Liver (tissue), 9 donors: ENCODE data around the gene TOP2A. TPM values are rescaled to one million over a fixed set of nuclear protein-coding genes. Genes with fewer than 3 reads are reported as not detected.

Experiments used
- DNase-seq: peaks from one replicate; pipeline ENCODE4 v3.0.0-alpha.2; 2017; ENCODE audit warnings: low spot score
- H3K27ac ChIP-seq, 2 donors: one replicate each; pipeline ENCODE4 v1.7.0; 2013; ENCODE audit warnings: inconsistent platforms in 2 of 2, low read length in 2 of 2, control low read depth in 1 of 2, low read depth in 1 of 2, mild to moderate bottlenecking in 1 of 2
- H3K27me3 ChIP-seq, 4 donors: one replicate each; pipeline versions ENCODE4 v1.6.1 to v1.7.0; 2013; ENCODE audit warnings: low read length in 3 of 4, inconsistent platforms in 1 of 4, mild to moderate bottlenecking in 1 of 4, moderate library complexity in 1 of 4; ENCODE audit not compliant: control insufficient read depth in 4 of 4, insufficient read depth in 4 of 4
- H3K36me3 ChIP-seq, 4 donors: one replicate each; pipeline versions ENCODE4 v1.6.1 to v1.7.0; 2013; ENCODE audit warnings: low read length in 3 of 4, mild to moderate bottlenecking in 3 of 4, low read depth in 1 of 4, moderate library complexity in 1 of 4; ENCODE audit not compliant: control insufficient read depth in 4 of 4, insufficient read depth in 3 of 4
- H3K4me1 ChIP-seq, 4 donors: one replicate each; pipeline versions ENCODE4 v1.6.1 to v1.7.0; 2013; ENCODE audit warnings: low read length in 3 of 4, mild to moderate bottlenecking in 3 of 4, moderate library complexity in 1 of 4; ENCODE audit not compliant: control insufficient read depth in 4 of 4, insufficient read depth in 4 of 4
- H3K4me3 ChIP-seq, 3 donors: one replicate each; pipeline versions ENCODE4 v1.6.1 to v1.7.0; 2013; ENCODE audit warnings: low read length in 3 of 3, control low read depth in 1 of 3, low read depth in 1 of 3, mild to moderate bottlenecking in 1 of 3
- H3K9ac ChIP-seq, 2 donors: one replicate each; pipeline ENCODE4 v1.7.0; 2013; ENCODE audit warnings: low read length in 2 of 2, mild to moderate bottlenecking in 2 of 2, moderate library complexity in 2 of 2, control low read depth in 1 of 2, low read depth in 1 of 2
- H3K9me3 ChIP-seq, 4 donors: one replicate each; pipeline versions ENCODE4 v1.6.1 to v1.7.0; 2013; ENCODE audit warnings: low read length in 3 of 4; ENCODE audit not compliant: control insufficient read depth in 4 of 4
- CTCF ChIP-seq: fragments of 150-350 bp; IDR thresholded peaks from 2 replicates; pipeline ENCODE4 v1.5.1; 2017; ENCODE audit warnings: improper control_type of control experiment, low read depth, low read length; ENCODE audit not compliant: missing input control
- EGR1 ChIP-seq, 2 donors: IDR thresholded peaks; 2 replicates each; pipeline ENCODE4 v1.6.1; 2016 to 2018; ENCODE audit warnings: antibody characterized with exemption in 2 of 2, low read depth in 2 of 2
- FOXA1 ChIP-seq: IDR thresholded peaks from 2 replicates; pipeline ENCODE4 v1.6.1; 2016; ENCODE audit warnings: antibody characterized with exemption
- FOXA2 ChIP-seq: IDR thresholded peaks from 2 replicates; pipeline ENCODE4 v1.6.1; 2016; ENCODE audit warnings: antibody characterized with exemption
- GABPA ChIP-seq, 2 donors: IDR thresholded peaks in 1 of 2; conservative IDR thresholded peaks in 1 of 2; 2 replicates each; pipeline ENCODE4 v1.6.1; 2016; ENCODE audit warnings: antibody characterized with exemption in 2 of 2, mild to moderate bottlenecking in 1 of 2, moderate library complexity in 1 of 2
- HNF4A ChIP-seq, 2 donors: conservative IDR thresholded peaks; 2 replicates each; pipeline ENCODE4 v1.6.1; 2016; ENCODE audit warnings: antibody characterized with exemption in 2 of 2, mild to moderate bottlenecking in 2 of 2
- HNF4G ChIP-seq: IDR thresholded peaks from 2 replicates; pipeline ENCODE4 v1.6.1; 2016; ENCODE audit warnings: antibody characterized with exemption
- JUND ChIP-seq, 2 donors: IDR thresholded peaks; 2 replicates each; pipeline ENCODE4 v1.6.1; 2016; ENCODE audit warnings: antibody characterized with exemption in 2 of 2
- MAX ChIP-seq: IDR thresholded peaks from 2 replicates; pipeline ENCODE4 v1.6.1; 2016; ENCODE audit warnings: antibody characterized with exemption
- NR2F2 ChIP-seq: IDR thresholded peaks from 2 replicates; pipeline ENCODE4 v1.6.1; 2016; ENCODE audit warnings: antibody characterized with exemption
- RAD21 ChIP-seq, 2 donors: IDR thresholded peaks; 2 replicates each; pipeline ENCODE4 v1.6.1; 2016; ENCODE audit warnings: antibody characterized with exemption in 2 of 2, mild to moderate bottlenecking in 2 of 2
- RXRA ChIP-seq, 2 donors: IDR thresholded peaks; 2 replicates each; pipeline ENCODE4 v1.6.1; 2017 to 2018; ENCODE audit warnings: antibody characterized with exemption in 2 of 2, mild to moderate bottlenecking in 1 of 2
- TAF1 ChIP-seq: conservative IDR thresholded peaks from 2 replicates; pipeline ENCODE4 v1.6.1; 2016; ENCODE audit warnings: antibody characterized with exemption, mild to moderate bottlenecking
- YY1 ChIP-seq: IDR thresholded peaks from 2 replicates; pipeline ENCODE4 v1.6.1; 2016; ENCODE audit warnings: antibody characterized with exemption, mild to moderate bottlenecking
- WGBS: extraction: QIAGEN DNeasy Blood & Tissue Kit; methylation state at CpG from one replicate; pipeline ENCODE4 v1.1.7; 2013; 5-methylcytosine and 5-hydroxymethylcytosine counted together
- polyA plus RNA-seq, 2 donors: library from polyadenylated mRNA; stranded (reverse) in 1 of 2; unstranded in 1 of 2; fragments of 200-250 nt in 1 of 2; fragments of >200 nt in 1 of 2; fragmentation: Nextera tagmentation in 1 of 2; extraction: Ambion mirVana in 1 of 2; gene quantifications; one replicate each; pipeline versions ENCODE4 v1.2.1 to v1.2.3, GENCODE V29; 2013 to 2015
- total RNA-seq, 2 donors: library from RNA; depleted of rRNA; stranded (reverse); fragments of >200 nt; gene quantifications; one replicate each; pipeline ENCODE4 v1.2.3, GENCODE V29; 2014
- TF ChIP-seq, protein P1 (sequence below): IDR thresholded peaks from 2 replicates; pipeline ENCODE4 v1.6.1; 2016; ENCODE audit warnings: antibody characterized with exemption
- TF ChIP-seq, protein P2 (sequence below): IDR thresholded peaks from 2 replicates; pipeline ENCODE4 v1.6.1; 2016; ENCODE audit warnings: antibody characterized with exemption
- TF ChIP-seq, protein P3 (sequence below): IDR thresholded peaks from 2 replicates; pipeline ENCODE4 v1.6.1; 2016; ENCODE audit warnings: antibody characterized with exemption, mild to moderate bottlenecking
- donor health status: healthy.
- donor health status: healthy.
- donor health status: healthy.
- donor health status: healthy.
- donor health status: healthy.

The TOP2A gene
- total and polyA plus RNA-seq, 4 donors = 0.08 to 102 (median 3.6) TPM

DNA sequence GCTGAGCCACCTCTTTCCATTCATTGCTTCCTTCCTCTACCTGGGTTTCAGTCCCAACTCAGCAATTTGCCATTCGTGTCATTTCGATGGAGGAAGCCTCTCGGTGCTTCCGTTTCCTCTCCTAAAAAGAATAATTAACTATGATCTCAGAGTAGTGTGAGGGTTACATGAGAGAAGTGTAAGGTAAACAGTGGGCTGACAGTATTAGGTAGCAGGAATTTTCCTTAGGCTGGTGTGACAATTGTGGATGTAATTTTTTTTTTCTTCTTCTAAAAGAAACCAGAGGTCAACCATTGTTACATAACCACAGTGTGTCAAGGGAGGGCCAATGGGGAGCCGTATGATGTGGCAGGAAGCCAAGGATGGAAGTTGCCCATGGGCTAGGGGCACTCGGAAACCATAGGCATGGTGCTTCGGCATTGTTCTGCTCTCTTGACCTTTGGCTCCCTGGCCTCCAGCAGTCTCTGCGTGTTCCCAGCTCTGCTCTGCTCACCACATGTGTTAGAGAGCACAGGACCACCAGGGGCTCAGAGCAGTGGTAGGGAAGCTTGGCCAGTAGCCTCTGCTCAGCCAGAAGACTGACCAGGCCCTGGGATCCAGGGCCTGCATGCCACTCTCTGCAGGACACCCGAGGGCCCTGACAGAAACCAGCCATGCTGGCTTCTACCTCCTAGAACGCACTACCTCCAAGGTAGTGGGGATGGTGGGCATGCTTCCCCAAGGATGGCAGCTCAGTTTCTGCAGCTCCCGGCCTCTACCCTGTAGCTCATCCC, 2.0 kb upstream of the TOP2A start:
- Histone ChIP-seq H3K36me3 (no peaks in the 10 kb centered on the region), H3K27me3 (no peaks in the 10 kb centered on the region), H3K4me1 (peaks cover 1 to 14% (median 8%) of the 10 kb centered on the region in 4 donors), H3K4me3 (no peak overlapping the region), H3K27ac (no peak overlapping the region), H3K9ac (no peak overlapping the region), H3K9me3 (no peaks in the 10 kb centered on the region)
- no peak for DNase-seq
- TF ChIP-seq YY1 (no peak), FOXA2 (no peak), TAF1 (no peak), HNF4G (no peak), JUND (IDR thresholded peaks at IDR 0.05) (no peak), MAX (no peak), FOXA1 (no peak), RAD21 (IDR thresholded peaks at IDR 0.05) (no peak), HNF4A (conservative IDR thresholded peaks at IDR 0.05) (no peak), RXRA (IDR thresholded peaks at IDR 0.05) (no peak), NR2F2 (no peak), EGR1 (IDR thresholded peaks at IDR 0.05; ENCODE audit: low read depth in 2 of 2) (no peak), CTCF (no peak), GABPA (IDR thresholded peaks at IDR 0.05 in 1 of 2, conservative IDR thresholded peaks at IDR 0.05 in 1 of 2) (no peak)
- TF ChIP-seq, protein P1, sequence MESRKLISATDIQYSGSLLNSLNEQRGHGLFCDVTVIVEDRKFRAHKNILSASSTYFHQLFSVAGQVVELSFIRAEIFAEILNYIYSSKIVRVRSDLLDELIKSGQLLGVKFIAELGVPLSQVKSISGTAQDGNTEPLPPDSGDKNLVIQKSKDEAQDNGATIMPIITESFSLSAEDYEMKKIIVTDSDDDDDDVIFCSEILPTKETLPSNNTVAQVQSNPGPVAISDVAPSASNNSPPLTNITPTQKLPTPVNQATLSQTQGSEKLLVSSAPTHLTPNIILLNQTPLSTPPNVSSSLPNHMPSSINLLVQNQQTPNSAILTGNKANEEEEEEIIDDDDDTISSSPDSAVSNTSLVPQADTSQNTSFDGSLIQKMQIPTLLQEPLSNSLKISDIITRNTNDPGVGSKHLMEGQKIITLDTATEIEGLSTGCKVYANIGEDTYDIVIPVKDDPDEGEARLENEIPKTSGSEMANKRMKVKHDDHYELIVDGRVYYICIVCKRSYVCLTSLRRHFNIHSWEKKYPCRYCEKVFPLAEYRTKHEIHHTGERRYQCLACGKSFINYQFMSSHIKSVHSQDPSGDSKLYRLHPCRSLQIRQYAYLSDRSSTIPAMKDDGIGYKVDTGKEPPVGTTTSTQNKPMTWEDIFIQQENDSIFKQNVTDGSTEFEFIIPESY = no peak
- TF ChIP-seq, protein P2, sequence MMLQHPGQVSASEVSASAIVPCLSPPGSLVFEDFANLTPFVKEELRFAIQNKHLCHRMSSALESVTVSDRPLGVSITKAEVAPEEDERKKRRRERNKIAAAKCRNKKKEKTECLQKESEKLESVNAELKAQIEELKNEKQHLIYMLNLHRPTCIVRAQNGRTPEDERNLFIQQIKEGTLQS = no peak
- TF ChIP-seq, protein P3, sequence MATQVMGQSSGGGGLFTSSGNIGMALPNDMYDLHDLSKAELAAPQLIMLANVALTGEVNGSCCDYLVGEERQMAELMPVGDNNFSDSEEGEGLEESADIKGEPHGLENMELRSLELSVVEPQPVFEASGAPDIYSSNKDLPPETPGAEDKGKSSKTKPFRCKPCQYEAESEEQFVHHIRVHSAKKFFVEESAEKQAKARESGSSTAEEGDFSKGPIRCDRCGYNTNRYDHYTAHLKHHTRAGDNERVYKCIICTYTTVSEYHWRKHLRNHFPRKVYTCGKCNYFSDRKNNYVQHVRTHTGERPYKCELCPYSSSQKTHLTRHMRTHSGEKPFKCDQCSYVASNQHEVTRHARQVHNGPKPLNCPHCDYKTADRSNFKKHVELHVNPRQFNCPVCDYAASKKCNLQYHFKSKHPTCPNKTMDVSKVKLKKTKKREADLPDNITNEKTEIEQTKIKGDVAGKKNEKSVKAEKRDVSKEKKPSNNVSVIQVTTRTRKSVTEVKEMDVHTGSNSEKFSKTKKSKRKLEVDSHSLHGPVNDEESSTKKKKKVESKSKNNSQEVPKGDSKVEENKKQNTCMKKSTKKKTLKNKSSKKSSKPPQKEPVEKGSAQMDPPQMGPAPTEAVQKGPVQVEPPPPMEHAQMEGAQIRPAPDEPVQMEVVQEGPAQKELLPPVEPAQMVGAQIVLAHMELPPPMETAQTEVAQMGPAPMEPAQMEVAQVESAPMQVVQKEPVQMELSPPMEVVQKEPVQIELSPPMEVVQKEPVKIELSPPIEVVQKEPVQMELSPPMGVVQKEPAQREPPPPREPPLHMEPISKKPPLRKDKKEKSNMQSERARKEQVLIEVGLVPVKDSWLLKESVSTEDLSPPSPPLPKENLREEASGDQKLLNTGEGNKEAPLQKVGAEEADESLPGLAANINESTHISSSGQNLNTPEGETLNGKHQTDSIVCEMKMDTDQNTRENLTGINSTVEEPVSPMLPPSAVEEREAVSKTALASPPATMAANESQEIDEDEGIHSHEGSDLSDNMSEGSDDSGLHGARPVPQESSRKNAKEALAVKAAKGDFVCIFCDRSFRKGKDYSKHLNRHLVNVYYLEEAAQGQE = no peak
- WGBS = 62% methylated on average over 11 of the region's 11 CpGs
